GM21390 (cell line): ENCODE data around the gene CLTCL1.

Experiments
- ATAC-seq: cut with Tn5 transposase; IDR thresholded peaks from one replicate; pipeline ENCODE4 v1.9.1; 2021; ENCODE audit not compliant: unreplicated experiment

Gene CLTCL1

DNA sequence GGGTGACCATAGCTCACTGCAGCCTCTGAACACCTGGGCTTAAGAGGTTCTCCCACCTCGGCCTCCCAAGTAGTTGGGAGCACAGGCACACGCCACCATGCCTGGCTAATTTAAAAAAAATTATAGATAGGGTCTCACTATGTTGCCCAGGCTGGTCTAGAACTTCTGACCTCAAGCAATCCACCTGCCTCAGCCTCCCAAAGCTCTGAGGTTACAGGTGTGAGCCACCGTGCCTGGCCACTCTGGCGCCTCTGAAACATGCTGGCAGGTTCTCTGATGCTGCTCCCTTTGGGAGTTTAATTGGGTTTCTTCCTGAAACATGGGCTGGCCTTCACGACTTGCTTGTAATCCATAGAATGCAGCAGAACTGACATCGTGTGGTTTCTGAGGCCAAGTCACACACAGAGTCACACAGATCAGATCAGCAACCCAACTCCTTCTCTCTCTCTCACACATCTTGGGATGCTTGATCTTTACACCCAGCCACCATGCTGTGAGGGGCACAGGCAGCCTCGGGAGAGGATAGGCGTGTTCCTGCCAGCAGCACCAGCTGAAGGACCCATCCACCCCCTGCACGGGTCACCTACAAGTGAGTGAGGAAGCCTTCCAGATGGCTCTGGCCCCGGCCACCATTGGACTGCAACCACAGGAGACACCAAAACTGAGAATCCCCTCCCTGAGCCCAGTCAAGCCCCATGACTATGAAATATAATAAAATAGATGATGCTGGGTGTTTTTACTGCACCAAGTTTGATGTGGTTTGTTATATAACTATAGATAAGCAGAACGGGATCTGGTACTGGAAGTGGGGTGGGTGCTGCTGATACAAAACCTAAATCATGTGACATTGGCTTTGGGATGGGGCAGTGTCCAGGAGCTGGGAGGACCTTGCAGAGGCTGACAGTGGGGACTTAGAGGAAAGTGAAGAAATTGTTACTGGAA lies 138.3 kb downstream of the CLTCL1 start:
- ATAC-seq, result no peak

- no peak for ATAC-seq
Observed at GRCh38 chr22:19151329-19152191, 140.0 kb downstream of the CLTCL1 start.

DNA sequence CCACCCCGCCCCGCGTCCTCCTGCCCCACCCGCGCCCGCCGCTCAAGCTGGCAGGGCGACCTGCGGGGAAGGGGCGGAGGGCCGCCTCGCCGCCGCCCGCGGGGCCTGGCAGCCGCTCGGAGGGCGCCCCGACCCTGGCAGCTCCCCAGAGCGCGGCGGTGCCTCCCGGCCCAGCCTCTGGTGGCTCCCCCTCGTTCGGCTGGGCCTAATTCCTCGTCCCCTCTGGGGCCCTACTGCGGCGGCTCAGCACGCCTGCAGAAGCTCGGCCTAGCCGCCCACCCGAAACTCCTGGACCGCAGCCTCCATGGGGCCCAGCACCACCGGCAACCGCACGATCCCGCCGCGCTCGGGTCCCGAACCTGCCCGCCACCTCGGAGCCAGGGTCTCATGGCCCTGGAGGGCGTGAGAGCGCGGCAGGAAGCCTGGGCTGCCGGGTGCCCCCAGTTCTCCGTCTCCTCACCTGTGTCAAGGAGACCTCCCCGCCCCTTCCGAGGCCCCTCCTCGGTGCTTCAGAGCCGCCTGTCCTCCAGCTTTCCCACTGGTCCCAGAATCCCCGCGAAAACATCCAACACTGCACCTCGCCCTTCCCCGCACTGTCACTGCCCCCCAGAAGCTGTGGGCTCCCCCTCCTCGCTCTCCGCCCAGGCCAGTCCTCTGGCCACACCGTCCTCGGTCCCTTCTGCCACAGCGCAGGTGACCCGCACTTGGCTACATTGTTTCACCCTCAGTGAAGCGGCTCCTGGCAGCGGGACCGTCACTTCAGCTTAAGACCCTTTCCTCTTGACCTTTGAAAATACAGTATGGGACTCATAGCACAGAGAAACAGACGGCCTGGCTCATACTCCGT lies 140.8 kb downstream of the CLTCL1 start:
- no peak for ATAC-seq

DNA sequence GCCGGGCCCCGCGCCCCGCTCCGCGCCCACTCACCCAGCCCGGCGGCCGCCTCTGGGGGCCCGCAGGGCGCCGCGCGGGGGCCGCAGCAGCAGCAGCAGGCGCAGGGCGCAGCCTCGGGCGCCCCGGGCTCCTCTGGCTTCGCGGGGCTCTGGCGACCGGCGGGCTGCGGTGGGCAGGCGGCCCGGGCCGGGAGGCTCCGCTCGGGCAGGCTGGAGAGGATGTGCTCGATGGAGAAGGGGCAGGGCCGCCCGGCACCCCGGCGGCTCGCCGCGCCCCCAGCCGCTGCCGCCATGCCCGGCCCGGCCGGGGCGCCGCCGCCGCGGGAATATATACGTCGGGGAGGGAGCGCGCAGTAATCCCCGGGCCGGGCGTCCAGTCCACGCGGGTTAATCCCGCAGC lies 141.5 kb downstream of the CLTCL1 start, which contains the start of gene GSC2:
Gene GSC2, minus strand, starts transcription at position 302 of the 400 bp plus-strand sequence. Its CDS starts 9 bp downstream, at position 293.
- ATAC-seq, result no peak

DNA sequence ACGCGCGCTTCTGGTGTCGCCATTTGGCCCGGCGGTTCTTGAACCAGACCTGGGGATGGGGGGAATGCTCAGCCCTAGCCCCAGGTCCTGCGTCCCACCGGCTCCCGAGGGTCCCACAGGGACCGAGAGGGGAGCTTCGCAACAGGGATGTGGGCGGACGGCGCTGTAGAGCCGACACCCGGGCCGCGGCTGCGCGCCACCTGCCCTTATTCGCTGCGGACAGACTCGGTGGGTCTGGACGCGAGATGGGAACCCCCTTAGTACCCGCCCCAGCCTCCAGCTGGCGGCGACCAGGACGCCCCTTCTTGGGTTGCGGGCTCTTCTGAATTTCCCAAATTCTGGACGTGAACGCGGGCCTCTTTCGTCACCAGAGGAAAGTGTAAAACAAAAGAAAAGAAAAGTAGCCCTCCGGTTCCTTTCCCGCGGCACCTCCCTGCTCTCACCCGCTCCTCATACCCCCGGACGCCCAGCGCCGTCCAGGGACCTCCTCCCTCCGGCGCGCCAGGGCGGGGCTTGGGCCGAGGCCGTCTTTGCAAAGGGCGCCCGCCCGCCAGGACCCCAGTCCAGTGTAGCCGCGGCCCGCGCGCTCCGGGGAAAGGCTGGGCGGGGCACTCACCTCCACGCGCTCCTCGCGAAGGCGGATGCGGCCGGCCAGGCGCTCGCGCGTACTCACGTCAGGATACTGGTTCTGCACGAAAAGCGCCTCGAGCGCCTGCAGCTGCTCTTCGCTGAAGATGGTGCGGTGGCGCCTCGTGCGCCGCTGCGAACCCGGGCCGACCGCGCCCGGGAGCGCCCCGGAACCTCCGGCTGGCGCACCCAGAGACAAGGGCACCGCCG lies 142.3 kb downstream of the CLTCL1 start:
- no peak for ATAC-seq

- no peak for ATAC-seq
Observed at GRCh38 chr22:19148417-19149046, 143.0 kb downstream of the CLTCL1 start.

GRCh38 chr22:19147195-19147780 lies 144.2 kb downstream of the CLTCL1 start:
- ATAC-seq, result no peak

DNA sequence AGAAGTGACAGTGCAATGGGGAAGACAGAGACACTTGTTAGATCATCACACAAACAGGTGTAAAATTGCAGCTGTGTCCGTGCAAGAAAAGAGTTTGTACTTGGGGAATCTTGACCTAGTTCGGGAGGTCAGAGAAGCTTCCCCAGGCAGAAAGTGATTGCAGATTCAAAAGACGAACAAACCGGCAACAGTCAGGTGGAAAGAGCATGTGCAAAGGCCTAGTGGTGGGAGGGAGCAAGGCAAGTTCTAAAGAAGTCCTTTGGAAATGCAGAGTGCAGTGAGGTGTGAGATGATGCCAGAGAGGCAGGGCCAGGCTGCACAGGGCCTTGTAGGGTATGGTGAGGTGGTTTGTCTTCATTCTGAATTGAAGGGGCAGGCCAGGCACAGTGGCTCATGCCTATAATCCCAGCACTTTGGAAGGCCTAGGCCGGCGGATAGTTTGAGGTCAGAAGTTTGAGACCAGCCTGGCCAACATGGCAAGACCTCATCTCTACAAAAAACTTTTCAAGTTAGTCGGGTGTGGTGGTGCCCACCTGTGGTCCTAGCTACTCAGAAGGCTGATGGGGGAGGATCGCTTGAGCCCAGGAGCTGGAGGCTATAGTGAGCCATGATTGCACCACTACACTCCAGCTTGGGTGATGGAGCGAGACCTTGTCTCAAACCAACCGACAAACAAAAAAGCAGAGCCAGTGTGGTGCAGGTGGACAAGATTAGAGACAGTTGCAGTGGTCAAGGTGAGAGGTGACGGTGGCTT lies 145.1 kb downstream of the CLTCL1 start:
- no peak for ATAC-seq

GRCh38 chr22:19143967-19144400 lies 147.5 kb downstream of the CLTCL1 start:
- ATAC-seq, result no peak

GRCh38 chr22:19143212-19143611 lies 148.3 kb downstream of the CLTCL1 start:
- ATAC-seq, result no peak

GRCh38 chr22:19142394-19142793 lies 149.1 kb downstream of the CLTCL1 start:
- ATAC-seq, result no peak

DNA sequence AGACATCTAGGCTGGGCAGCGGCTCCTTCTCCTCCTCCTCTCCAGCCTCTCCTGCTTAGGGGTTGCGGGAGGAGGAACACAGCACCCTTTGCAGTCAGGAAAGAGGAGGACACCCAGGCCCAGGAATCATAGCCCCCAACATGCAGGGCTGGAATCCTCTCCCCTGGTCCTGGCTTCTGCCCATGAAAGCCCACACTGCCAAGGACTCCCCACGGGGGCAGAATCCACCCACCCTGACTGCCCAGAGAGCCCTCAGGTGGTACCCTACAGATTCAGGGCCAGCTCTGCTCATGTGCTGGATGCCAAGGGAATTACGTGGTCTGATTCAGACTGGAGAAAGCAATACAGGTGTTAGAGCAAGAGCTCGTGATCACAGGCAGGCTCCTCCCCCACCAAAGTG lies 151.5 kb downstream of the CLTCL1 start:
- no peak for ATAC-seq

- ATAC-seq, result no peak
Observed at GRCh38 chr22:19139001-19139356, 152.5 kb downstream of the CLTCL1 start.

- no peak for ATAC-seq
Observed at GRCh38 chr22:19138217-19139000, 153.1 kb downstream of the CLTCL1 start.

DNA sequence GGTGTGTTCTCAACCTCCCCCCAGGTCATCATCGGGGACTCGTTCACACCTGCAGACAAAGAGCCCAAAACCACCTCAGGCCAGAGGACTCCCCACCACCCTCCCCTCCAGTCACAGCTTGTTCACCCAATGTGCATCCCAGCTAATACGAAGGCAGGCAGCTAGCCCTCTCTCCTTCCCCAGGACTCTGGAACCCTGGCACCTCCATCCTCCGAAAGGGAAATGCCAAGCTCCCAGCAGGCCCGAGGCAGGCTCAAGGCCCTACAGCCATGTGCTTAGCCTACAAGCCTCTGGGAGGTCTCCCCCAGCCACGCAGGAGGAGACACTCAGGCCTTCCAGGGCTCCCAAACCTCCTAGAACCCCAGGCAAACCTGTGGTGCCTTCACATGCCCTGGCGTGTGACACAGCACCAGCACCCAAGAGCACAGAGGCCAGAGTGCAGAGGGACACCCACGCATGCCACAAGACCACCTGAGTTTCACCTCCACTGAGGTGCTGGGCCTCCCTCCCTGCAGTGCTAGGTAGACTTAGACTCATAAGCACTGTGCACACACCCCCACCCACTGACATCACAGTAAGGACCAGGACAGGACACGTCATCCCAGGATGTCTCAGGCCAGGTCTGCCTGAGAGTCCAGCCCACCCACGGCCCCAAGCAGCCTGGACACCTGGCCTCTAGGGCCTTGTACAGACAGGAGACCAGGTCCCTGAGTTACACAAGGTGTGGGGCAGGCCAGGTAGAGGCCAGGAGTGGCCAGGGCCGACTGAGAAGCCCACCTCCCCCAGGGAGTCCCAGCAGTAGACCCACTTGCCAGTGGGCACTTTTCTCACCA lies 153.9 kb downstream of the CLTCL1 start:
- ATAC-seq, result no peak

DNA sequence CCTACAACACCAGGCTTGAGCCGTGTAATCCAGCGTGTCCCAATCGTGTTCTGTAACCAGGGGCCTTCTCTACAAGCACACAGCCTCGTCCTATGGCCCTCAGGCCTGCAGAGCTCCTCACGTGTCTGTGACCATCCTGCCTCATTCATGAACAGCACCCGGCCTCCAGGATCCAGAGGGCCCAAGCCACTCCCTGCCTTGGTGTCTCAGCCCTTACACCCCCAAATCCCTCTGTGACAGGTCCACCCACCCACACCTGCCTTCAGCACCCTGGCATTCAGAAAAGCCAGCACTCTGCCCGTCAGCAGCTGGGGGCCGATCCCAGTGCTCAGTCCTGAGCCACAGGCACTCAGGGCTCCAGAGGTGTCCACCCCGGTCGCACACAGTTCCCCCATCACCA lies 154.6 kb downstream of the CLTCL1 start:
- ATAC-seq, result no peak

GRCh38 chr22:19134874-19135273 lies 156.6 kb downstream of the CLTCL1 start:
- ATAC-seq, result no peak
